ENCODE measurements around the gene TEKT5.

Gene TEKT5

DNA sequence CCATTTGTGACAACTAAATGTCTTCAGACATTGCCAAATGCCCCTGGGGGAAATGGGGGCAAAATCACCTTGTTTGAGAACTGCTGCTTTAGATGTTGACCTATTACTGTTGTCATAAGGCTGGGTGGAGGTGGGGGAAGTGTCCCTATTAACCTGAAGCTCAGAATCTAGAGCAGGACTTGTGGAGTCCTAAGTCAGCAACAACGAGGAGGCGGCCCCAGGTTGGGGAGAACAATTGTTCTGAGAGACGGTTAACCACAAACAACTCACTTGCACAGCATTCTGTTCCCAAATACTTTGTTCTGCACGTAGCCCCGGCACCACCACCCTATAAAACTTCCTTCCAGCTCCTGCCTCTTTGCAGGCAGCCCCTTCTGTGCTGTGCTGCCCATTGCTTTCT lies 32.5 kb downstream of the TEKT5 start:
- Histone ChIP-seq H3K79me2 (ENCODE audit: control insufficient read depth, insufficient read depth, low read length) (no peaks in the 10 kb centered on the region), H2BK5ac (ENCODE audit: low read length) (no peak overlapping the region), H4K5ac (ENCODE audit: low read length) (no peak overlapping the region), H3K4me3 (ENCODE audit: low read length) (no peak overlapping the region), H3K23ac (ENCODE audit: low read length) (no peak overlapping the region), H2AK5ac (ENCODE audit: low read length) (no peak overlapping the region), H3K56ac (ENCODE audit: low read length) (no peak overlapping the region), H4K8ac (ENCODE audit: low read depth, low read length) (no peak overlapping the region), H3K36me3 (ENCODE audit: control insufficient read depth, insufficient read depth, low read length) (no peaks in the 10 kb centered on the region), H3K18ac (ENCODE audit: low read length) (no peak overlapping the region), H3K4me1 (ENCODE audit: control insufficient read depth, low read depth, low read length) (no peaks in the 10 kb centered on the region), H3K4ac (ENCODE audit: low read depth, low read length) (no peak overlapping the region), H3K27me3 (ENCODE audit: insufficient read depth, low read length, poor library complexity) (no peaks in the 10 kb centered on the region), H3K4me2 (ENCODE audit: low read length) (no peak overlapping the region), H3K27ac (ENCODE audit: low read depth, low read length) (no peak overlapping the region), H3K79me1 (ENCODE audit: low read length) (no peaks in the 10 kb centered on the region), H2BK15ac (replicated peaks; ENCODE audit: low read depth) (no peak overlapping the region), H2BK120ac (ENCODE audit: low read depth, low read length) (no peak overlapping the region), H3K9ac (ENCODE audit: low read length) (no peak overlapping the region)
- no CpG with 5 or more reads among the region's 5 CpGs for WGBS (ENCODE audit: extremely low coverage, insufficient coverage, low lambda C conversion rate)
- no peak for DNase-seq

DNA sequence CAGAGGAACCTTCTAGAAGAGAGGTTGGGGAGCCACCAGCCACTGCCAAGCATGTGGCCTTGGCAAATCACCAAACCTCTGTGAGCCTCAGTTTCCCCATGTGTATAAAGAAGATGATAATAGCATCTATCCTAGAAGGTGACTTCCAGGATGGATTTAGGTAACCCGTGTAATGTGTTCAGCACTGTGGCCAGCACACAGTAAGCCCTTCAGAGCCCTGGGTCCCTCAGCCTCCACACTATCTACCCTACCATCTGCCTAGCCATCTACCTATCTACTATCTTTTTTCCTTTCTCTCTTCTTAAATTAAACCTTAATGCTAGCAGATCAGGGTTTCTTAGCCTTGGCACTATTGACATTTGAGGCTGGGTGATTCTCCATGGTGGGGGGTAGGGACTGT lies 33.0 kb downstream of the TEKT5 start:
- no peak overlapping the region for H2AK5ac ChIP-seq (ENCODE audit: low read length)
- WGBS (ENCODE audit: extremely low coverage, insufficient coverage, low lambda C conversion rate) = no CpG with 5 or more reads among the region's 1 CpG
- no peak for DNase-seq
- H3K4me2 ChIP-seq (ENCODE audit: low read length) = no peak overlapping the region
- no peaks in the 10 kb centered on the region for H3K4me1 ChIP-seq (ENCODE audit: control insufficient read depth, low read depth, low read length)
- no peak overlapping the region for H2BK5ac ChIP-seq (ENCODE audit: low read length)
- H3K4me3 ChIP-seq (ENCODE audit: low read length) = no peak overlapping the region
- H4K8ac ChIP-seq (ENCODE audit: low read depth, low read length) = no peak overlapping the region
- H3K4ac ChIP-seq (ENCODE audit: low read depth, low read length) = no peak overlapping the region
- no peak overlapping the region for H4K5ac ChIP-seq (ENCODE audit: low read length)
- H3K56ac ChIP-seq (ENCODE audit: low read length) = no peak overlapping the region
- H3K27ac ChIP-seq (ENCODE audit: low read depth, low read length) = no peak overlapping the region
- no peaks in the 10 kb centered on the region for H3K27me3 ChIP-seq (ENCODE audit: insufficient read depth, low read length, poor library complexity)
- no peaks in the 10 kb centered on the region for H3K36me3 ChIP-seq (ENCODE audit: control insufficient read depth, insufficient read depth, low read length)
- H3K79me2 ChIP-seq (ENCODE audit: control insufficient read depth, insufficient read depth, low read length) = no peaks in the 10 kb centered on the region
- no peak overlapping the region for H3K9ac ChIP-seq (ENCODE audit: low read length)
- no peak overlapping the region for H2BK120ac ChIP-seq (ENCODE audit: low read depth, low read length)
- H3K79me1 ChIP-seq (ENCODE audit: low read length) = no peaks in the 10 kb centered on the region
- no peak overlapping the region for H3K23ac ChIP-seq (ENCODE audit: low read length)
- H2BK15ac ChIP-seq (replicated peaks; ENCODE audit: low read depth) = no peak overlapping the region
- H3K18ac ChIP-seq (ENCODE audit: low read length) = no peak overlapping the region

DNA sequence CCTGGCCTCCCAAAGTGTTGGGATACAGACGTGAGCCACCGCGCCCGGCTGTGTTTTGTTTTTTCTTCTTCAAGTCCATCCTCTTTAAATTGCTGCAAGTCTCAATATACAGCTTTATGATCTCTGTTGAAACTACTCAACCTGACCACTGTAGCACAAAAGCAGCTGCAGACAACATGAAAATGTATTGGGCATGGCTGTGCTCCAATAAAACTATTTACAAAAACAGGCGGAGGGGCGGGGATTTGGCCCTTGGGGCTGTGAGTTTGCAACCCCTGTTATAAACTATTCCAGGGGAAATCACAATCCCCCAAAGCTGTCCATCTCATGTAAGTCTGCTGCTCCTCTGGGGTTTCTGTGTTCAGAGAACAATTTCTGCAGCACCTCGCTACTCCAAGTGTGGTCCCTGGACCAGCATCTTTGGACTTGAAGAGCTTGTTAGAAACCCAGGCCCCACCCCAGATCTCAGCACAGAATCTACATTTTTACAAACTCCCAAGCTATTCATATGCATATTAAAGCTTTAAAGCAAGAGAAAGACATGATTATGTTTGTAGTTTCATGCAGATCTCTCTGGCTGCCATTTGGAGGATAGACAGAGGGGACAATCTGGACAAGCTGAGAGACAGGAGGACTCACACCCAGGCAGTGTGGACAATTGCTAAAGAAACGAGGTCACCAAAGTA lies 33.6 kb downstream of the TEKT5 start:
- H3K79me2 ChIP-seq (ENCODE audit: control insufficient read depth, insufficient read depth, low read length) = no peaks in the 10 kb centered on the region
- no peak overlapping the region for H3K18ac ChIP-seq (ENCODE audit: low read length)
- no peak overlapping the region for H3K4me2 ChIP-seq (ENCODE audit: low read length)
- H4K8ac ChIP-seq (ENCODE audit: low read depth, low read length) = no peak overlapping the region
- H3K4ac ChIP-seq (ENCODE audit: low read depth, low read length) = no peak overlapping the region
- H2BK15ac ChIP-seq (replicated peaks; ENCODE audit: low read depth) = no peak overlapping the region
- WGBS (ENCODE audit: extremely low coverage, insufficient coverage, low lambda C conversion rate) = no CpG with 5 or more reads among the region's 8 CpGs
- no peak overlapping the region for H3K27ac ChIP-seq (ENCODE audit: low read depth, low read length)
- H3K4me3 ChIP-seq (ENCODE audit: low read length) = no peak overlapping the region
- no peak overlapping the region for H3K9ac ChIP-seq (ENCODE audit: low read length)
- no peak overlapping the region for H2BK120ac ChIP-seq (ENCODE audit: low read depth, low read length)
- no peak overlapping the region for H3K56ac ChIP-seq (ENCODE audit: low read length)
- no peak overlapping the region for H4K5ac ChIP-seq (ENCODE audit: low read length)
- DNase-seq = no peak
- no peak overlapping the region for H2AK5ac ChIP-seq (ENCODE audit: low read length)
- no peaks in the 10 kb centered on the region for H3K27me3 ChIP-seq (ENCODE audit: insufficient read depth, low read length, poor library complexity)
- no peaks in the 10 kb centered on the region for H3K4me1 ChIP-seq (ENCODE audit: control insufficient read depth, low read depth, low read length)
- H3K23ac ChIP-seq (ENCODE audit: low read length) = no peak overlapping the region
- no peaks in the 10 kb centered on the region for H3K79me1 ChIP-seq (ENCODE audit: low read length)
- no peaks in the 10 kb centered on the region for H3K36me3 ChIP-seq (ENCODE audit: control insufficient read depth, insufficient read depth, low read length)
- H2BK5ac ChIP-seq (ENCODE audit: low read length) = no peak overlapping the region

DNA sequence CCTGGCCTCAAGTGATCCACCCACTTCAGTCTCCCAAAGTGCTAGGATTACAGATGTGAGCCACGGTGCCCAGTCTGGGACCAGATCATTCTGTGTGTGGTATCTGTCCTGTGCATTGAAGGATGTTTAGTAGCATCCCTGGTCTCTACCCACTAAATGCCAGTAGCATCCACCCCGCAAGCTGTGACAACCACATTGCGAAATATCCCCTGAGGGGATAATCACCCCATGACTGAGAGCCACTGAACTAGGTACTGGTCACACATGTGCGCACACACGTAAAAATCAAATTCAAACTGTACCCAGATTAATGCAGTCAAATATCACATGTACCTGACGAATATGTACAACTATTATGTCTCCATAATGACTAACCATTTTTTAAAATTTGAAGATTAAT lies 35.8 kb downstream of the TEKT5 start:
- Histone ChIP-seq H3K4me2 (ENCODE audit: low read length) (no peak overlapping the region), H3K79me2 (ENCODE audit: control insufficient read depth, insufficient read depth, low read length) (no peaks in the 10 kb centered on the region), H3K27me3 (ENCODE audit: insufficient read depth, low read length, poor library complexity) (no peaks in the 10 kb centered on the region), H3K9ac (ENCODE audit: low read length) (no peak overlapping the region), H2BK120ac (ENCODE audit: low read depth, low read length) (no peak overlapping the region), H2BK15ac (replicated peaks; ENCODE audit: low read depth) (no peak overlapping the region), H3K79me1 (ENCODE audit: low read length) (no peaks in the 10 kb centered on the region), H4K8ac (ENCODE audit: low read depth, low read length) (no peak overlapping the region), H2BK5ac (ENCODE audit: low read length) (no peak overlapping the region), H3K18ac (ENCODE audit: low read length) (no peak overlapping the region), H2AK5ac (ENCODE audit: low read length) (no peak overlapping the region), H3K56ac (ENCODE audit: low read length) (no peak overlapping the region), H3K23ac (ENCODE audit: low read length) (no peak overlapping the region), H3K4me1 (ENCODE audit: control insufficient read depth, low read depth, low read length) (no peaks in the 10 kb centered on the region), H4K5ac (ENCODE audit: low read length) (no peak overlapping the region), H3K4me3 (ENCODE audit: low read length) (no peak overlapping the region), H3K4ac (ENCODE audit: low read depth, low read length) (no peak overlapping the region), H3K27ac (ENCODE audit: low read depth, low read length) (no peak overlapping the region), H3K36me3 (ENCODE audit: control insufficient read depth, insufficient read depth, low read length) (no peaks in the 10 kb centered on the region)
- WGBS (ENCODE audit: extremely low coverage, insufficient coverage, low lambda C conversion rate) = no CpG with 5 or more reads among the region's 6 CpGs
- no peak for DNase-seq

DNA sequence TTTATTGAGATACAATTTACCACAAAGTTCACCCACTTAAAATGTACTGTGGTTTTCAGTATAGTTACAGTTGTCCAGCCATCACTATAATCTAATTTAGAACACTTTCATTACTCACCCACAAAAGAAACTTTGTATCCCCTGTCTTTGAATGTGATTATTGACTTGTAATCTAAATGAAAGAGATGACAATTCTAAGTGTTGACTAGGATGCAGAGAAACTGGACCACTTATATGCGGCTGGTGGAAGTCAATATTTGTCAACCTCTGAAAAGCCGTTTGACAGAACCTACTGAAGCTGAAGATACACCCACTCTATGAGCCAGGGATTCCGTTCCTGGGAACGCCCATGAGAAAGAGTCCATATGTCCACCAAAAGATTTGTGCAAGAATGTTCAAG lies 36.8 kb downstream of the TEKT5 start:
- Histone ChIP-seq H2AK5ac (ENCODE audit: low read length) (no peak overlapping the region), H3K9ac (ENCODE audit: low read length) (no peak overlapping the region), H3K27ac (ENCODE audit: low read depth, low read length) (no peak overlapping the region), H3K23ac (ENCODE audit: low read length) (no peak overlapping the region), H3K4me1 (ENCODE audit: control insufficient read depth, low read depth, low read length) (no peaks in the 10 kb centered on the region), H3K4me2 (ENCODE audit: low read length) (no peak overlapping the region), H4K8ac (ENCODE audit: low read depth, low read length) (no peak overlapping the region), H4K5ac (ENCODE audit: low read length) (no peak overlapping the region), H3K56ac (ENCODE audit: low read length) (no peak overlapping the region), H2BK5ac (ENCODE audit: low read length) (no peak overlapping the region), H2BK120ac (ENCODE audit: low read depth, low read length) (no peak overlapping the region), H3K36me3 (ENCODE audit: control insufficient read depth, insufficient read depth, low read length) (no peaks in the 10 kb centered on the region), H2BK15ac (replicated peaks; ENCODE audit: low read depth) (no peak overlapping the region), H3K79me2 (ENCODE audit: control insufficient read depth, insufficient read depth, low read length) (no peaks in the 10 kb centered on the region), H3K4me3 (ENCODE audit: low read length) (no peak overlapping the region), H3K4ac (ENCODE audit: low read depth, low read length) (no peak overlapping the region), H3K18ac (ENCODE audit: low read length) (no peak overlapping the region), H3K27me3 (ENCODE audit: insufficient read depth, low read length, poor library complexity) (no peaks in the 10 kb centered on the region), H3K79me1 (ENCODE audit: low read length) (no peaks in the 10 kb centered on the region)
- DNase-seq = no peak
- no CpG with 5 or more reads among the region's 4 CpGs for WGBS (ENCODE audit: extremely low coverage, insufficient coverage, low lambda C conversion rate)

DNA sequence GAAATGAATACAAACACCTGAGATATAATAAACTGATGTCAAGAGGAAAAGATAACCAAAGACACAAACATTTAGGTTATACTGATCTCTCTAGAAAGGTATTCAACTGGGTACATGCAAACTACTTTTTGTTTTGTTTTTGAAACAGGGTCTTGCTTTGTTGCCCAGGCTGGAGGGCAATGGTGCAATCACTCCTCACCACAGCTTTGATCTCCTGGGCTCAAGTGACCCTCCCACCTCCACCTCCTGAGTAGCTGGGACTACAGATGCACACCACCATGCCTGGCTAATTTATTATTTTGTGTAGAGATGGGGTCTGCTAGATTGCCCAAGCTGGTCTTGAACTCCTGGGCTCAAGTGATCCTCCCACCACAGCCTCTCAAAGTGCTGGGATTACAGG lies 38.1 kb downstream of the TEKT5 start:
- DNase-seq = no peak
- Histone ChIP-seq H3K27ac (ENCODE audit: low read depth, low read length) (no peak overlapping the region), H3K79me2 (ENCODE audit: control insufficient read depth, insufficient read depth, low read length) (no peaks in the 10 kb centered on the region), H2AK5ac (ENCODE audit: low read length) (no peak overlapping the region), H4K8ac (ENCODE audit: low read depth, low read length) (no peak overlapping the region), H3K4ac (ENCODE audit: low read depth, low read length) (no peak overlapping the region), H3K79me1 (ENCODE audit: low read length) (no peaks in the 10 kb centered on the region), H3K4me3 (ENCODE audit: low read length) (no peak overlapping the region), H3K18ac (ENCODE audit: low read length) (no peak overlapping the region), H3K4me1 (ENCODE audit: control insufficient read depth, low read depth, low read length) (no peaks in the 10 kb centered on the region), H3K36me3 (ENCODE audit: control insufficient read depth, insufficient read depth, low read length) (no peaks in the 10 kb centered on the region), H2BK15ac (replicated peaks; ENCODE audit: low read depth) (no peak overlapping the region), H3K4me2 (ENCODE audit: low read length) (no peak overlapping the region), H3K23ac (ENCODE audit: low read length) (no peak overlapping the region), H2BK5ac (ENCODE audit: low read length) (no peak overlapping the region), H4K5ac (ENCODE audit: low read length) (no peak overlapping the region), H2BK120ac (ENCODE audit: low read depth, low read length) (no peak overlapping the region), H3K27me3 (ENCODE audit: insufficient read depth, low read length, poor library complexity) (no peaks in the 10 kb centered on the region), H3K56ac (ENCODE audit: low read length) (no peak overlapping the region), H3K9ac (ENCODE audit: low read length) (no peak overlapping the region)
